NT2/D1 (cell line): ENCODE results near the gene NPHP1.
"Not testable (repeated sequence)": the region's sequence is repeated elsewhere in the genome, so short reads cannot be mapped to it uniquely, and the experiment has no call there.

Experiments
- YY1 ChIP-seq: IDR thresholded peaks from 2 replicates; pipeline ENCODE4 v1.6.1; 2011; ENCODE audit not compliant: insufficient read length, insufficient read depth
- ZNF274 ChIP-seq: IDR thresholded peaks from 2 replicates; pipeline ENCODE4 v1.6.1; 2011; ENCODE audit warnings: mild to moderate bottlenecking, low read depth, low read length

DNA sequence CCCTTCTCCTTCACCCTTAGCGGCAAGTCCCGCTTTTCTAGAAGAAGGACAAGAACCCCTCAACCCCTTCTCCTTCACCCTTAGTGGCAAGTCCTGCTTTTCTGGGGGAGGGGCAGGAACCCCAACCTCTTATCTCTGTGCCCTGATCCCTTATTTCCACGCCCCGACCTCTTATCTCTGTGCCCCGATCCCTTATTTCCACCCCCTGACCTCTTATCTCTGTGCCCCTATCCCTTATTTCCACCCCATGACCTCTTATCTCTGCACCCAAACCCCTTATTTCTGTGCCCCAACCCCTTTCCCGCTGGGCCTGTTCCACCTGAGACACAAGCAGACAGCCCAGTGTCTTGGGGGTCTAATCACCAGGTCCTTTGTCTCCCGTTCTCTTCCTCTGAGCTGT, 14.1 kb upstream of the NPHP1 start:
- TF ChIP-seq YY1, ZNF274: not testable (repeated sequence)
